ENCODE results near the gene MTCH2. TPM values are rescaled to one million over a fixed set of nuclear protein-coding genes. Genes with fewer than 3 reads are reported as not detected.

MTCH2 gene
- polyA plus RNA-seq, 4 donors, result 103 to 149 (median 127) TPM

DNA sequence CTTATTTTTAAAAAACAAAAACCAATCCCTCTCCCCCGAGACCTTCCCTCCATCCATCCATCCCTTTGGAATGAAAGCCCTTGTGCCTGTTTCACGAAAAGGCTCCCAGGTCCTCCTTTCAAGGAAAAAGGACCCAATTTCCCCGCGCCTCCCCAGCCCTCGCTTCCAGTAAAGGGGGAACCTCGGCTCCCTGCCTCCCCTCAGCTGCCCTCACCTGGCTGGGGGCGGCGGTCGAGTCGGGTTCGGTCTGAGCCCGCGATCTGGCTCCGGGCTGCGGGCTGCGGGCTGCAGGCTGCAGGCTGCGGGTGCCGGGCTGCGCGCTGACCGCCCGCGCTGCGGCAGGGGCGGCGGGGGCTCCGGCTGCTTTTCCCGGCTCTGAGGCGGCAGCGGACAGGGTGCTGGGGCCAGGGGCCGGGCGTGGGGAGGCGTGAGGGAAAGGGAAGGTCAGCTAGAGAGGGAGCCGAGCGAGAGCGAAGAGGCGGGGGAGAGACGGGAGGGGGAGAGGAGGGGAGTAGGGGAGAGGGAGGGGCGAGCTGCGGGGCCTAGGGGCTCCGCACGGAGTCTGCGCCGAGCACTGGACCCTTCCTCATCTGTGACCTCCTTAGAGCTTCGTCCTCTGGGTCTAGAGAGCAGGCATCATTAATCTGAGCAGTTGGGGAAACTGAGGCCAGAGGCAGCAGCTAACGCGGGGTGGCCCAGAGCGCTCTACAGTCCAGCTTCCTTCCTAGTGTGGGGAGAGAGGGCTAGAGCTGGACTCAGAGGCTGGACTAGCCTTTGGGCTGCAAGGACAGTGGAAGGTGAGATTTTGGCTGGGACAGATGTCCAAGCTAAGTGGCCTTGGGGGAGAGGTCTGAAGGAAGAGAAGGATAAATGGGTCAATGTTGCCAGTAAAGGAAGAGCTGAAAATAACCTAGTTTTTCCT, 48.2 kb downstream of the MTCH2 start, which contains the start of gene C1QTNF4:
C1QTNF4 (minus strand) TSS at position 478 of the 922 bp plus-strand sequence. CDS start 3,601 bp downstream, outside the sequence.
- 3 to 4% (median 4%) methylated on average over 43 to 48 of the region's 48 CpGs for WGBS, 3 donors
- Histone ChIP-seq H3K9me3 (ENCODE audit: control insufficient read depth in 2 of 2, insufficient read depth in 1 of 2, low read depth in 1 of 2, low read length in 1 of 2) (no peaks in the 10 kb centered on the region), H3K4me1 (ENCODE audit: control insufficient read depth in 3 of 3, insufficient read depth in 2 of 3, low read depth in 1 of 3, low read length in 2 of 3) (peaks cover 0 to 11% (median 0%) of the 10 kb centered on the region in 3 donors), H3K27ac (ENCODE audit: low read depth in 1 of 3, low read length in 2 of 3) (no peak within 1 kb of the TSS), H3K27me3 (ENCODE audit: control insufficient read depth in 3 of 3, insufficient read depth in 3 of 3, low read length in 3 of 3) (peaks cover 0 to 40% (median 10%) of the 10 kb centered on the region in 3 donors), H3K36me3 (ENCODE audit: control insufficient read depth in 3 of 3, insufficient read depth in 2 of 3, low read depth in 1 of 3, low read length in 3 of 3) (no peaks in the 10 kb centered on the region), H3K4me3 (ENCODE audit: low read depth in 1 of 3, low read length in 3 of 3) (peak within 1 kb of the TSS in 2 of 3 donors; percentile 26 to 29)
- FAIRE-seq, result no peak
- peak in 1 of 2 donors; percentile 28 for DNase-seq

DNA sequence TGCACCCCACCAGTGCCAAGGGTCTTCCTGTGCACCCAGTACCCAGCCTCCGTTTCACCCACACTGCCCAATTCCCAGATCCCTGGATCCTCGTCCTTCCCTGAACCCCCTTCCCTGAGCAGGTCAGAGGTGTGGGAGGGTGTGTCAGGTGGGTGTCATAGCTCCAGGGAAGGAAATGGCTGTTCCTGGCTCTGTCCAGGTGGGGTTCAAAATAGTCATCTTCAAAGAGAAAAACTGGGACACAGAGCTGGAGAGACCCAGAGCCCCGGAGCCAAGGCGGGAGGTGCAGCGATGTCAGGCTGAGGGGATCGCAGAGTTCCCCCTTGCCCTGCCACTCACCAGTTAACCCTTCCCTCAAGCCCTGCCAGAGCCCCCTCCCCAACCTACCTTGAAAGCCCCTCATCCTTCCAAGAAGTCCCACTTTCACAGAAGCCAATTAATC, 48.8 kb downstream of the MTCH2 start:
- WGBS, 3 donors, result 8 to 19% (median 11%) methylated on average over 6 of the region's 6 CpGs
- Histone ChIP-seq H3K4me3 (ENCODE audit: low read depth in 1 of 3, low read length in 3 of 3) (peak overlapping the region in 1 of 3 donors; percentile 26), H3K4me1 (ENCODE audit: control insufficient read depth in 3 of 3, insufficient read depth in 2 of 3, low read depth in 1 of 3, low read length in 2 of 3) (peaks cover 0 to 18% (median 0%) of the 10 kb centered on the region in 3 donors), H3K27ac (ENCODE audit: low read depth in 1 of 3, low read length in 2 of 3) (no peak overlapping the region), H3K9me3 (ENCODE audit: control insufficient read depth in 2 of 2, insufficient read depth in 1 of 2, low read depth in 1 of 2, low read length in 1 of 2) (no peaks in the 10 kb centered on the region), H3K27me3 (ENCODE audit: control insufficient read depth in 3 of 3, insufficient read depth in 3 of 3, low read length in 3 of 3) (peaks cover 0 to 40% (median 10%) of the 10 kb centered on the region in 3 donors), H3K36me3 (ENCODE audit: control insufficient read depth in 3 of 3, insufficient read depth in 2 of 3, low read depth in 1 of 3, low read length in 3 of 3) (peaks cover 0 to 2% (median 0%) of the 10 kb centered on the region in 3 donors)
- DNase-seq (no peak), FAIRE-seq (no peak)

DNA sequence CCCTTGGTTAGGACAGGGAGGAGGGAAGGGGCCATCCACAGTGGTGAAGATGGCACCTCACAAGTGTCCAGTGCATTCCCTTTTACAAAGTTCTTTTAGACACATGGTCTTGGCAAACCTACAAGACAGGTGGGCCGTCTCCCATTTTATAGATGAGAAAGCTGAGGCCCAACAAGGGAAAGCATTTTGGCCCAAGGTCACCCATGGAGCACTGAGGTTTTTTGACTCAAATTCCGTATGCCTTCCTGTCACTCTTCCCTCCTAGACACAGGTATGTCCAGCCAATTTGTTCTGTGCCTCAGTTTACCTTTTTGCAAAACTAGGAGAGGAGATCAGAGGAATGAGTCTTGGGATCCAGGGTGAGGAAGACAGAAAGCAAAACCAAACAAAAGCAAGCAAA, 49.4 kb downstream of the MTCH2 start:
- FAIRE-seq, result no peak
- H3K9me3 ChIP-seq (ENCODE audit: control insufficient read depth in 2 of 2, insufficient read depth in 1 of 2, low read depth in 1 of 2, low read length in 1 of 2), result no peaks in the 10 kb centered on the region
- peaks cover 0 to 22% (median 0%) of the 10 kb centered on the region in 3 donors for H3K4me1 ChIP-seq (ENCODE audit: control insufficient read depth in 3 of 3, insufficient read depth in 2 of 3, low read depth in 1 of 3, low read length in 2 of 3)
- H3K27me3 ChIP-seq (ENCODE audit: control insufficient read depth in 3 of 3, insufficient read depth in 3 of 3, low read length in 3 of 3), result peaks cover 0 to 40% (median 10%) of the 10 kb centered on the region in 3 donors
- H3K4me3 ChIP-seq (ENCODE audit: low read depth in 1 of 3, low read length in 3 of 3), result no peak overlapping the region
- H3K27ac ChIP-seq (ENCODE audit: low read depth in 1 of 3, low read length in 2 of 3), result no peak overlapping the region
- 71 to 77% (median 75%) methylated on average over 2 of the region's 2 CpGs for WGBS, 3 donors
- H3K36me3 ChIP-seq (ENCODE audit: control insufficient read depth in 3 of 3, insufficient read depth in 2 of 3, low read depth in 1 of 3, low read length in 3 of 3), result peaks cover 0 to 6% (median 0%) of the 10 kb centered on the region in 3 donors
- DNase-seq, result no peak

DNA sequence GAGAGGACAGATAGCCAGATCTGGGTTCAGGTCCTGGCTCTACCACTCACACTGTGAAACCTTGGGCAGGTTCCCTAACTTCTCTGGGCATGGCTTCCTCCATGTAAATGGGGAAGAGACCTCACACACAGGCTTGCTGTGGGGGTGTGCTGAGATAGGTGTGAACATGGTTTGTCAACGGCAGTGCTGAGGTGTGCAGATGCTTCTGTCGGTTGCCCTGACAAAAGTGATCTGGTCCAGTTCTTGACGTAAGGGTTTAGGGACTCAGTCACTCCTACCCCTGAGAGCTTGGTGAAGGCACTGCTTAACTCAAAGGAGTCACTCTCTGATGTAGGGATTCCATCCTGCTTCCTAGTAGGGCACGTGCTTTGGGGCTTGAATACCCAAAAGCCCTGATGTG, 50.1 kb downstream of the MTCH2 start:
- H3K9me3 ChIP-seq (ENCODE audit: control insufficient read depth in 2 of 2, insufficient read depth in 1 of 2, low read depth in 1 of 2, low read length in 1 of 2), result no peaks in the 10 kb centered on the region
- WGBS, 3 donors, result 68 to 79% (median 76%) methylated on average over 4 of the region's 4 CpGs
- peaks cover 0 to 40% (median 10%) of the 10 kb centered on the region in 3 donors for H3K27me3 ChIP-seq (ENCODE audit: control insufficient read depth in 3 of 3, insufficient read depth in 3 of 3, low read length in 3 of 3)
- no peak overlapping the region for H3K27ac ChIP-seq (ENCODE audit: low read depth in 1 of 3, low read length in 2 of 3)
- DNase-seq (no peak), FAIRE-seq (no peak)
- H3K4me3 ChIP-seq (ENCODE audit: low read depth in 1 of 3, low read length in 3 of 3), result no peak overlapping the region
- peaks cover 0 to 29% (median 0%) of the 10 kb centered on the region in 3 donors for H3K4me1 ChIP-seq (ENCODE audit: control insufficient read depth in 3 of 3, insufficient read depth in 2 of 3, low read depth in 1 of 3, low read length in 2 of 3)
- peaks cover 0 to 9% (median 0%) of the 10 kb centered on the region in 3 donors for H3K36me3 ChIP-seq (ENCODE audit: control insufficient read depth in 3 of 3, insufficient read depth in 2 of 3, low read depth in 1 of 3, low read length in 3 of 3)

DNA sequence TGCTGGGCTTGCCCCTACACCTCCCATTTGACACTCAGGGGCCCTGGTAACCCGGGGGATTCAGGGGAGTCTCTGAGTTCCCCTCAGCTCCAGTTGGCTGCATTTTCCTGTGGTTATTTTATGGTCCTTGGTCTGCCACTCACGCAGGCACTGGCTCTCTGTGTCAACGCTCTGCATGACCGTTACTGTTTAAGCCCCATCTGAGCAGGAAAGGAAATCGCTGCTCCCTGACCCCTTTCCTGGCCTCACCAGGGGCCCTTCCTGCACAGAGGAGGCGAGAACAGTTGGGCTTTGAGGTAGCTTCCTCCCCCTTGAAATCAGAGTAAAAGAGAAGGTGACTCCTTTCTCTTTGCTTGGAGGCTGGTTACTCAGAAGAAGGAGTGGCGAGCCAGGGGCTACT, 50.6 kb downstream of the MTCH2 start:
- WGBS, 3 donors, result 38 to 45% (median 41%) methylated on average over 7 of the region's 7 CpGs
- no peak for DNase-seq
- FAIRE-seq, result no peak
- Histone ChIP-seq H3K36me3 (ENCODE audit: control insufficient read depth in 3 of 3, insufficient read depth in 2 of 3, low read depth in 1 of 3, low read length in 3 of 3) (peaks cover 0 to 13% (median 0%) of the 10 kb centered on the region in 3 donors), H3K27me3 (ENCODE audit: control insufficient read depth in 3 of 3, insufficient read depth in 3 of 3, low read length in 3 of 3) (peaks cover 0 to 40% (median 10%) of the 10 kb centered on the region in 3 donors), H3K27ac (ENCODE audit: low read depth in 1 of 3, low read length in 2 of 3) (no peak overlapping the region), H3K4me3 (ENCODE audit: low read depth in 1 of 3, low read length in 3 of 3) (no peak overlapping the region), H3K4me1 (ENCODE audit: control insufficient read depth in 3 of 3, insufficient read depth in 2 of 3, low read depth in 1 of 3, low read length in 2 of 3) (peaks cover 0 to 30% (median 0%) of the 10 kb centered on the region in 3 donors), H3K9me3 (ENCODE audit: control insufficient read depth in 2 of 2, insufficient read depth in 1 of 2, low read depth in 1 of 2, low read length in 1 of 2) (no peaks in the 10 kb centered on the region)

DNA sequence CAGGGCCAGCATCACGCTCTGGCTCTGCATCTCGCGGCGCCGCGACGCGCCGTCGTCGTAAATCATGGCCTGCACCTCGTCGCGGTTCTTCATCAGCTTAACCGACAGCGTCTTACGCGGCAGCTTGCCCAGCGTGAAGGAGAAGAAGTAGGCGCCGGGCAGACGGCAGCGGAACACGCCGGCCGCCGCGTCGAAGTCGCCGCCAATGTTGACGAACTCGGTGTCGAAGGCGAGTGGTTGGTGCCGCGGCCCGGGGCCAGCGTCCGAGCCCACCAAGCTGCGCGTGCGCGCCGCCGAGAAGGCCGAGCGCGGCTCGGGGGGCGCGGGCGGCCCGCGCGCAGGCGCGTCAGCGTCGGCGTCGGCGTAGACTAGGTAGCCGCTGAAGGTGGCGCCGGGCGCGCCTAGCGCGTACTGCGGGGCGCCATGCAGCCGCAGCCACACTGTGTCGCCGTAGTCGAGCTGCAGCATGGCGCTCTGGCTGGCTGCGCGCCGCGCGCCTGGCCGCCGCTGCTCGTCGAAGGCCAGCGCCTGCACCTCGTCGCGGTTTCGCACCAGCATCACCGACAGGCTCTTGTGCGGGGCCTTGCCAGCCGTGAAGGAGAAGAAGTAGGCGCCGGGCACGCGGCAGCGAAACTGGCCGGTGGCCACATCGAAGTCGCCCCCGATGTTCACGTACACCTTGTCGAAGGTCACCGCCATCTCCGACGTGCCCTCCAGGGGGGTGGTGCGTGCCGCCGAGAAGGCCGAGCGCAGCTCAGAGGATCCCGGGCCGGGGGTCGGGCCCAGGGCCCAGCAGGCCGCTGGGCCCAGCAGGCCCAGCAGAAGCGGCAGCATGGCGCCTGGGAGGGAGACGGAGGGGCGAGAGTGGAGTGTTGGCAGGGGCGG, 52.1 kb downstream of the MTCH2 start:
- Histone ChIP-seq H3K27me3 (ENCODE audit: control insufficient read depth in 3 of 3, insufficient read depth in 3 of 3, low read length in 3 of 3) (peaks cover 0 to 36% (median 10%) of the 10 kb centered on the region in 3 donors), H3K27ac (ENCODE audit: low read depth in 1 of 3, low read length in 2 of 3) (peak overlapping the region in 1 of 3 donors; percentile 22), H3K9me3 (ENCODE audit: control insufficient read depth in 2 of 2, insufficient read depth in 1 of 2, low read depth in 1 of 2, low read length in 1 of 2) (no peaks in the 10 kb centered on the region), H3K4me1 (ENCODE audit: control insufficient read depth in 3 of 3, insufficient read depth in 2 of 3, low read depth in 1 of 3, low read length in 2 of 3) (peaks cover 0 to 30% (median 0%) of the 10 kb centered on the region in 3 donors), H3K36me3 (ENCODE audit: control insufficient read depth in 3 of 3, insufficient read depth in 2 of 3, low read depth in 1 of 3, low read length in 3 of 3) (peaks cover 0 to 28% (median 0%) of the 10 kb centered on the region in 3 donors), H3K4me3 (ENCODE audit: low read depth in 1 of 3, low read length in 3 of 3) (peak overlapping the region in 1 of 3 donors; percentile 50)
- DNase-seq, result peak in 1 of 2 donors; percentile 79
- 57 to 70% (median 57%) methylated on average over 109 to 122 of the region's 122 CpGs for WGBS, 3 donors
- no peak for FAIRE-seq

DNA sequence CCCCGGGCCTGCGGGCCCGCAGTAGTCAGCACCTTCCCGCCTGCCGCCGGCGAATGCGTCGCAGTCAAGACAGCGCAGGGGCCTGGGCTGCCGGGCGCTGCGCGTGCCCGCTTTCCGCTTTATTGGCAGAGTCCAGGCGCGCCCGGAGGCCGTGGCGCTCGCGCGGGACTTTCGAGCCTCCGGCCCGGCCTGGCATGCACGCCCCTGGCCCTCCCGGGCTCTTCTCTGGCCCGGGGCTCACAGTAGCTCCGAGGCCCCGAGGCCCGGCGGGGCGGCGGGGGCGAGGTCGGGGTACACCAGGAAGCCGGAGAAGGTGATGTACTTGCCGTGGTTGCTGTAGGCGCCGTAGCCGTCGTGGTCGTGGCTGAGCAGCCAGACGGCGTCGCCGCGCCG, 52.8 kb downstream of the MTCH2 start:
- FAIRE-seq (no peak), DNase-seq (no peak)
- peaks cover 0 to 30% (median 0%) of the 10 kb centered on the region in 3 donors for H3K4me1 ChIP-seq (ENCODE audit: control insufficient read depth in 3 of 3, insufficient read depth in 2 of 3, low read depth in 1 of 3, low read length in 2 of 3)
- peaks cover 0 to 34% (median 0%) of the 10 kb centered on the region in 3 donors for H3K36me3 ChIP-seq (ENCODE audit: control insufficient read depth in 3 of 3, insufficient read depth in 2 of 3, low read depth in 1 of 3, low read length in 3 of 3)
- 45 to 64% (median 53%) methylated on average over 45 to 51 of the region's 51 CpGs for WGBS, 3 donors
- H3K9me3 ChIP-seq (ENCODE audit: control insufficient read depth in 2 of 2, insufficient read depth in 1 of 2, low read depth in 1 of 2, low read length in 1 of 2), result no peaks in the 10 kb centered on the region
- H3K27ac ChIP-seq (ENCODE audit: low read depth in 1 of 3, low read length in 2 of 3), result peak overlapping the region in 1 of 3 donors; percentile 22
- peaks cover 0 to 30% (median 10%) of the 10 kb centered on the region in 3 donors for H3K27me3 ChIP-seq (ENCODE audit: control insufficient read depth in 3 of 3, insufficient read depth in 3 of 3, low read length in 3 of 3)
- H3K4me3 ChIP-seq (ENCODE audit: low read depth in 1 of 3, low read length in 3 of 3), result peak overlapping the region in 1 of 3 donors; percentile 50

Measured in small intestine (tissue), 7 donors.